Measurements from ENCODE around the gene CHN1. TPM values are rescaled to one million over a fixed set of nuclear protein-coding genes. Genes with fewer than 3 reads are reported as not detected.

CHN1 gene
- total and polyA plus RNA-seq, 2 of the 8 experiments (the other 6 are each of a cell fraction or from before 2014, with no cell fraction given), result 54.0 to 65.7 TPM

GRCh38 chr2:174925046-174925784, 80.0 kb downstream of the CHN1 start (continued):
- TF ChIP-seq CHD7 (IDR thresholded peaks at IDR 0.05; ENCODE audit: insufficient replicate concordance, low read length), result peak; percentile 97
- no peak for TF ChIP-seq JUN (IDR thresholded peaks at IDR 0.05; ENCODE audit: low read depth, low read length)
- no peak for TF ChIP-seq POU5F1 (IDR thresholded peaks at IDR 0.05; ENCODE audit: low read depth, low read length)
- no peak for TF ChIP-seq EZH2 (IDR thresholded peaks at IDR 0.05; ENCODE audit: low read depth, low read length, severe bottlenecking)
- no peak for TF ChIP-seq GABPA (IDR thresholded peaks at IDR 0.05; ENCODE audit: borderline replicate concordance, insufficient read depth, low read length)

All from H1 (cell line).